ENCODE data around the gene RAB3IL1.

- no peak for TF ChIP-seq PRDM4 (CRISPR knock-in tag; IDR thresholded peaks at IDR 0.05; ENCODE audit: borderline replicate concordance)
- no peak for TF ChIP-seq CHD2 (IDR thresholded peaks at IDR 0.05; ENCODE audit: low read depth, low read length)
- TF ChIP-seq ZBTB33 (CRISPR knock-in tag; IDR thresholded peaks at IDR 0.05), result no peak
- no peak for TF ChIP-seq RBM39 (IDR thresholded peaks at IDR 0.05; ENCODE audit: low read depth, low read length, poor library complexity, severe bottlenecking)
Measured at GRCh38 chr11:61922539-61922938, 5.2 kb upstream of the RAB3IL1 start.
